BLaER1 (cell line): ENCODE measurements around the gene TMEM250.

Source experiments
- H3K27ac ChIP-seq: shearing (Covaris generic); formaldehyde crosslinking; 2 replicates; pipeline ENCODE4 v1.8.1; 2022
- H3K27me3 ChIP-seq: shearing (Covaris generic); formaldehyde crosslinking; 2 replicates; pipeline ENCODE4 v1.8.1; 2022
- H3K36me3 ChIP-seq: shearing (Covaris generic); formaldehyde crosslinking; 2 replicates; pipeline ENCODE4 v1.8.1; 2022
- H3K4me1 ChIP-seq: shearing (Covaris generic); formaldehyde crosslinking; 2 replicates; pipeline ENCODE4 v1.8.1; 2022
- H3K4me2 ChIP-seq: shearing (Covaris generic); formaldehyde crosslinking; 2 replicates; pipeline ENCODE4 v1.8.1; 2022
- H3K4me3 ChIP-seq: shearing (Covaris generic); formaldehyde crosslinking; 2 replicates; pipeline ENCODE4 v1.8.1; 2022
- H3K9ac ChIP-seq: shearing (Covaris generic); formaldehyde crosslinking; 2 replicates; pipeline ENCODE4 v1.8.1; 2022
- H3K9me3 ChIP-seq: shearing (Covaris generic); formaldehyde crosslinking; 2 replicates; pipeline ENCODE4 v1.8.1; 2022
- H4K20me1 ChIP-seq: shearing (Covaris generic); formaldehyde crosslinking; 2 replicates; pipeline ENCODE4 v1.8.1; 2022
- Cebpa-rat ChIP-seq: shearing (Covaris generic); IDR thresholded peaks from 2 replicates; pipeline ENCODE4 v1.8.1; 2022

The TMEM250 gene

GRCh38 chr9:136080716-136081112 lies 38.0 kb downstream of the TMEM250 start:
- TF ChIP-seq Cebpa-rat: no peak
- 0 out of 2 replicates have a peak overlapping the region, but pooled peaks have one; percentile 13 for H3K4me2 ChIP-seq
- H3K9ac ChIP-seq: no peak overlapping the region

GRCh38 chr9:136079916-136080246 lies 38.8 kb downstream of the TMEM250 start:
- H3K27me3 ChIP-seq: no peaks in the 10 kb centered on the region
- H3K9ac ChIP-seq: no peak overlapping the region; the same call in 1 of the 2 replicates
- H3K36me3 ChIP-seq: no peaks in the 10 kb centered on the region
- no peaks in the 10 kb centered on the region for H3K9me3 ChIP-seq
- H3K4me3 ChIP-seq: no peak overlapping the region
- no peak overlapping the region for H3K27ac ChIP-seq
- peaks cover 56% of the 10 kb centered on the region for H3K4me1 ChIP-seq
- no peak for TF ChIP-seq Cebpa-rat
- H3K4me2 ChIP-seq: peak overlapping the region; percentile 51
- H4K20me1 ChIP-seq: no peaks in the 10 kb centered on the region

More at GRCh38 chr9:136080716-136081112, 38.0 kb downstream of the TMEM250 start:
- H3K27ac ChIP-seq: no peak overlapping the region
- no peak overlapping the region for H3K4me3 ChIP-seq
- no peaks in the 10 kb centered on the region for H3K36me3 ChIP-seq
- H3K9me3 ChIP-seq: no peaks in the 10 kb centered on the region
- H3K27me3 ChIP-seq: no peaks in the 10 kb centered on the region
- peaks cover 57% of the 10 kb centered on the region for H3K4me1 ChIP-seq
- H4K20me1 ChIP-seq: no peaks in the 10 kb centered on the region

- Histone ChIP-seq H3K4me2 (peak overlapping the region; percentile 51), H4K20me1 (no peaks in the 10 kb centered on the region), H3K27ac (no peak overlapping the region), H3K9ac (no peak overlapping the region; the same call in 1 of the 2 replicates), H3K4me3 (no peak overlapping the region), H3K27me3 (no peaks in the 10 kb centered on the region), H3K9me3 (no peaks in the 10 kb centered on the region), H3K4me1 (peaks cover 51% of the 10 kb centered on the region), H3K36me3 (no peaks in the 10 kb centered on the region)
- TF ChIP-seq Cebpa-rat: no peak
These were observed 39.3 kb downstream of the TMEM250 start for GRCh38 chr9:136079211-136079915.

DNA sequence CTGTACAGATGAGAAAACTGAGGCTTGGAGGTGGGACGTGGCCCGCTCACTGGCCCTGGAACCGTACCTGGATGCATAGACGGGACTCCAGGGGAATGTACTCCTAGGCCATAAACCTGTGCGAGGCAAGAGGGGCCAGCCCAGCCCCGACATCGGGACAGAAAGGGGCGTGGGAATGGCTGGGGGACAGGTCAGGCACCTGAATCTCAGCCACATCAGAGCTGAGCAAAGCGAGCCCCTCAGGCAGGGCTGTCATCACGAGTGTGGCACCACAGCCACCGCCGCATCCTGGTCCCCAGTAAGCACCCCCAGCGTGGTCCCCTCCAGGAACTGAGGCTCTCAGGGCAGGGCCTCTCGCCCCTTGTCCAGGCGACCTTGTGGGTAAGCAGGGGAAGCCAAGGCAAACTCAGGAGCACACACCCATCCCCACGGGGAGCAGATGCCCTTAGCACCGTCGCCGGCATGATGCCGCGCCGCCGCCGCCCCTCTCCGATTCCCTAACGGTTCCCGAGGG lies 40.1 kb downstream of the TMEM250 start:
- Histone ChIP-seq H3K27me3 (no peaks in the 10 kb centered on the region), H3K4me3 (no peak overlapping the region), H3K4me2 (no peak overlapping the region), H3K9me3 (no peaks in the 10 kb centered on the region), H3K27ac (no peak overlapping the region), H3K4me1 (peaks cover 49% of the 10 kb centered on the region), H4K20me1 (no peaks in the 10 kb centered on the region), H3K36me3 (no peaks in the 10 kb centered on the region), H3K9ac (no peak overlapping the region)
- TF ChIP-seq Cebpa-rat: no peak

DNA sequence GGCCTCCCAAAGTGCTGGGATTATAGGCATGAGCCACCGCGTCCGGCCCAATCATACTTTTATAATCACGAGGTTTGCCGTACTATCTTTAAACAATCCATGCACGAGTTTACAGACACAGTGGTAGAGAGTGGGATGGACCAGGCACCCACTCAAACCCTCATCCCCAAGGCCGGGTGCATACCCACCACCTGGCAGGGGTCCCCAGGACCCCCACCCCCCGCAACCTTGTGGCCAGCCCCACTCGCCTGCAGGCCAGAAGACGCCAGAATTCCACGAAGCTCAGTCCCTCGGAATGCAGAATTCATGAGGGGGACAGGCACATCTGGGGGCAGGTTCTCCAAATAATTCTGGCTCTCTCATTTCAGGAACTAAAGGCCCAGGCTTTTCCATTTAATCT lies 40.7 kb downstream of the TMEM250 start:
- no peak overlapping the region for H3K9ac ChIP-seq
- no peak overlapping the region for H3K4me2 ChIP-seq
- no peak for TF ChIP-seq Cebpa-rat
- peaks cover 49% of the 10 kb centered on the region for H3K4me1 ChIP-seq
- no peaks in the 10 kb centered on the region for H3K9me3 ChIP-seq
- H4K20me1 ChIP-seq: no peaks in the 10 kb centered on the region
- H3K4me3 ChIP-seq: no peak overlapping the region
- H3K27me3 ChIP-seq: no peaks in the 10 kb centered on the region
- no peaks in the 10 kb centered on the region for H3K36me3 ChIP-seq
- no peak overlapping the region for H3K27ac ChIP-seq

GRCh38 chr9:136077491-136077890 lies 41.2 kb downstream of the TMEM250 start:
- no peaks in the 10 kb centered on the region for H3K36me3 ChIP-seq
- H4K20me1 ChIP-seq: no peaks in the 10 kb centered on the region
- H3K27ac ChIP-seq: no peak overlapping the region
- no peak overlapping the region for H3K4me3 ChIP-seq
- TF ChIP-seq Cebpa-rat: no peak
- H3K4me2 ChIP-seq: no peak overlapping the region
- H3K27me3 ChIP-seq: no peaks in the 10 kb centered on the region
- no peak overlapping the region for H3K9ac ChIP-seq
- no peaks in the 10 kb centered on the region for H3K9me3 ChIP-seq
- H3K4me1 ChIP-seq: peaks cover 49% of the 10 kb centered on the region

DNA sequence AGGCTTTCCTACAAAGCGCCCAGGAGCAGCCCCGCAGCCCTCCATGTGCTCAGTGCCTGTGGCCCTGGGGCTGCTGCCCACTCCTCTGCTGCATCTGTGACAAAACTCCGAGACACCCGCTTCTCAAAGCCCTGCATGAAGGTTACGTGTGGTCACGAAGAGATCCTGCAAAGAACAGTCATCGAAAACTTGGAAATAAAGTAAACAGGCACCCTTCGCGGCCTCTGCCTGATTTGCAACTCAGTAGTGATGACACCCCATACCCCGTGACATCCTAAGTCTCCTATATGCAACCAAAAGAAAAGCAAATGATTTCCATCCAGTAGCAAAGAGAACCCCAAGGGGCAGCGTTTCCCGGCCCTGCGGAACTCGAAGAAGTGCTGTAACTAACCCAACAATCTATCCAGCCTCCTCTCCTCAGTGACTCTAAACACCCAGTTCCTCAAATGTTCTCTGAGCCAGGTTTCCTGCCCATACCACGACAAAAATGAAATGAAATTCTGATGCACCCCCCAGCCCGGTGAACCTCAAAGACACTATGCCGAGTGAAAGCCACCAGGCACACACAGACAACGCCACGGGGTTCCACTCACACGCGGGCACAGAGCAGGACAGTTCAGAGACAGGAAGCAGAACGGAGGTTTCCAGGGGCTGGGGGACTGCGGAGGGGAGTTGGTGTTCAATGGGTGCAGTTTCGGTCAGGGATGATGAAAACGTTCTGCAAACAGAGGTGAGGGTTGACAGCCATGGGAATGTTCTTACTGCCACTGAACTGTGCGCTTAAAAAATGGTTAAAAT lies 42.6 kb downstream of the TMEM250 start:
- Histone ChIP-seq H3K27ac (no peak overlapping the region), H3K4me2 (peak overlapping the region; percentile 55), H3K27me3 (no peaks in the 10 kb centered on the region), H3K9ac (no peak overlapping the region), H3K4me1 (peaks cover 40% of the 10 kb centered on the region), H3K36me3 (no peaks in the 10 kb centered on the region), H3K9me3 (no peaks in the 10 kb centered on the region), H4K20me1 (no peaks in the 10 kb centered on the region), H3K4me3 (no peak overlapping the region)
- TF ChIP-seq Cebpa-rat: no peak

GRCh38 chr9:136075134-136075841 lies 43.4 kb downstream of the TMEM250 start:
- H3K4me1 ChIP-seq: peaks cover 34% of the 10 kb centered on the region
- H3K27ac ChIP-seq: no peak overlapping the region
- TF ChIP-seq Cebpa-rat: no peak
- no peaks in the 10 kb centered on the region for H4K20me1 ChIP-seq
- H3K9ac ChIP-seq: no peak overlapping the region
- H3K36me3 ChIP-seq: no peaks in the 10 kb centered on the region
- no peaks in the 10 kb centered on the region for H3K9me3 ChIP-seq
- no peak overlapping the region for H3K4me3 ChIP-seq
- no peaks in the 10 kb centered on the region for H3K27me3 ChIP-seq
- H3K4me2 ChIP-seq: peak overlapping the region; percentile 55

- H3K4me3 ChIP-seq: no peak overlapping the region
- H3K4me2 ChIP-seq: no peak overlapping the region
- H4K20me1 ChIP-seq: no peaks in the 10 kb centered on the region
- TF ChIP-seq Cebpa-rat: no peak
- H3K9me3 ChIP-seq: 0 out of 2 replicates have a peak, but pooled peaks cover 3% of the 10 kb centered on the region
- H3K27ac ChIP-seq: no peak overlapping the region
- H3K27me3 ChIP-seq: no peaks in the 10 kb centered on the region
- H3K36me3 ChIP-seq: no peaks in the 10 kb centered on the region
- no peak overlapping the region for H3K9ac ChIP-seq
- H3K4me1 ChIP-seq: peaks cover 29% of the 10 kb centered on the region
These were observed 44.0 kb downstream of the TMEM250 start for GRCh38 chr9:136074706-136075105.
